Ramos (cell line): Measurements from ENCODE around the gene AUTS2.

Source experiments
- in situ Hi-C: fragments of 300-500 bp; cut with MboI; formaldehyde crosslinking; loops from one replicate; pipeline ENCODE4 v1.14.3; 2022; ENCODE audit warnings: low sequenced_read_pairs; ENCODE audit not compliant: unreplicated experiment

Gene AUTS2

GRCh38 chr7:69598081-69598486, at the start of gene AUTS2:
Gene AUTS2, plus strand, starts transcription at chr7:69598475. Its CDS starts 1,179 bp downstream, at chr7:69599654.
- in situ Hi-C loops: no loop called here

- in situ Hi-C loops: no loop called here
Observed at GRCh38 chr7:69550991-69551390, 47.3 kb upstream of the AUTS2 start.

GRCh38 chr7:69553190-69553589, 45.1 kb upstream of the AUTS2 start:
- in situ Hi-C loops: no loop called here

GRCh38 chr7:69561266-69561960, 36.9 kb upstream of the AUTS2 start:
- in situ Hi-C loops: no loop called here

GRCh38 chr7:69564454-69565417, 33.5 kb upstream of the AUTS2 start:
- in situ Hi-C loops: no loop called here

GRCh38 chr7:69567800-69568199, 30.5 kb upstream of the AUTS2 start:
- in situ Hi-C loops: no loop called here

- in situ Hi-C loops: no loop called here
Observed at GRCh38 chr7:69568266-69568665, 30.0 kb upstream of the AUTS2 start.

GRCh38 chr7:69575651-69576050, 22.6 kb upstream of the AUTS2 start:
- in situ Hi-C loops: no loop called here

GRCh38 chr7:69577221-69577620, 21.1 kb upstream of the AUTS2 start:
- in situ Hi-C loops: no loop called here

- in situ Hi-C loops: no loop called here
Observed at GRCh38 chr7:69585169-69585568, 13.1 kb upstream of the AUTS2 start.

- in situ Hi-C loops: no loop called here
Observed at GRCh38 chr7:69586321-69586720, 12.0 kb upstream of the AUTS2 start.

- in situ Hi-C loops: no loop called here
Observed at GRCh38 chr7:69588773-69589172, 9.5 kb upstream of the AUTS2 start.

- in situ Hi-C loops: no loop called here
Observed at GRCh38 chr7:69591805-69592204, 6.5 kb upstream of the AUTS2 start.

GRCh38 chr7:69593511-69593910, 4.8 kb upstream of the AUTS2 start:
- in situ Hi-C loops: no loop called here

GRCh38 chr7:69595415-69595814, 2.9 kb upstream of the AUTS2 start:
- in situ Hi-C loops: no loop called here

- in situ Hi-C loops: no loop called here
Observed at GRCh38 chr7:69596056-69596455, 2.2 kb upstream of the AUTS2 start.

GRCh38 chr7:69596723-69597277, 1.5 kb upstream of the AUTS2 start:
- in situ Hi-C loops: no loop called here

GRCh38 chr7:69597278-69598076, 798 bp upstream of the AUTS2 start:
- in situ Hi-C loops: no loop called here

- in situ Hi-C loops: no loop called here
Observed at GRCh38 chr7:69598487-69599285, 411 bp downstream of the AUTS2 start.
